Measurements from ENCODE around the gene PEX13.
"Not testable (repeated sequence)": the region's sequence is repeated elsewhere in the genome, so short reads cannot be mapped to it uniquely, and the experiment has no call there.

PEX13 gene

GRCh38 chr2:61009355-61009754, 8.2 kb upstream of the PEX13 start:
- DNase-seq = no peak

DNA sequence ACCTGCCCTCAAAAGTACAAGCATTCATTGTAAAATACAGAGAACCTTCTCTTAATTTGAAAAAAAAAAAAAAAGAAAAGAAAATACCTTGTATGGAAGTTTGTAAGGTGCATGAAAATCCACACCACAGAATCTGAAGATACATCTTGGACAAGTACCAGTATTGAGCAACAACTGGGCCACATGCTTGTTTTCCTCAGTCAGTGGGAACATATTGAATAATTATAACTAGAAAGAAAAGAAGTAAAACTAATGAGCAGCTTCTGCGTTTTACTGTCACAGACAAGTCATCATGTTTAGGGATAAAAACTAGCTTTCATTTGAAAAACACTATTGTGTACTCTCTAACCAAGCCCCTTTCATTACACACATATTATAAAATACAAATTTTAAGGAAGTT, 5.8 kb upstream of the PEX13 start:
- DNase-seq = no peak

DNA sequence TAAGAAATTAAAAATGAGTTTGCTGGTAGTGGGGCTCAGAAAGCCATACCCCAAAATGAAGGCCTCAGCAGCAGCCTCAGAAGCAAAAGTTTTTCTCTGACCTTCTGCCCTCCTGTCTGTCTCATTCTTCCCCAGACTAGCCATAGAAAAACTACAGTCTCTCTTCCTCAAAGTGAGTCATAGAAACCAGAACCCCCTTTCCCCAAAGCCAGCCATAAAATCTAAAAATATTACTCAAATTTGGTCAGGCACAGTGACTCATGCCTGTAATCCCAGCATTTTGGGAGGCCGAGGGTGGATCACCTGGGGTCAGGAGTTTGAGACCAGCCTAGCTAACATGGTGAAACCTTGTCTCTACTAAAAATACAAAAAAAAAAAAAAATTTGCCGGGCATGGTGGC, 5.2 kb upstream of the PEX13 start:
- DNase-seq = not testable (repeated sequence)

DNA sequence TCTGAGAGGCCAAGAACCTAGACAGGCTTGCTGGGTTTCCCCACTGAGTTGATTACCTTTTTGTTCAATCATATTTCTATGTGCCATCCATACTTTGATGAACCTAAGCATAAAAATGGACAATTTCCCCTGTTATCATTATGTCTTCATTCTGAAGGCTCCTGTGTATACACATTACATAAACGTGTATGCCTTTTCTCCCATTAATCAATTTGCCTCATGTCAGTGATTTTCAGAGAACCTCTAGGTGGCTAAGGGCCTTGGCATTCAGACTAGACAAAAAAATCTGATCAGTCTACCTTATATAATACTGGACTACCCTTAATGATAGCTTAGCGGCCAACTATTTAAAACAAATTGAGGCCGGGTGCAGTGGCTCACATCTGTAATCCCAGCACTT, 4.1 kb upstream of the PEX13 start:
- DNase-seq = no peak

DNA sequence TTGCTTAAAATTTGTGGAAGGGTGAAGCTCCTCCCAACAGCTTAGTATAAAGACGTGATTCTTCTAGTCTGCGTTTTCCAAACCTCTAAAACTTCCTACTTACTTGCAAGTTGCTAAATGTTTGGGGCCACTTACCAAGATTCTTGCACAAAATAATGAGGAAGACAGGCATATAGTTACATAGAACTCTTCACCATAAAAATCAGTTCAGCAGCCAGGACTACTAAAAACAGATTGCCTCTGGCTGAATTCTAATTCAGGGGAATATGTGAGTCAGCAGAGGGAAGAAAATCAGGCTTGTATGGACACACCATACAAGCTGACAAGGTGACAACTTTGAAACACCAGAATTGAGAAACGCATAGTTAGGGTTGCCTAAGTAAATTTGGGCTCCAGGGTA, 2.8 kb upstream of the PEX13 start:
- DNase-seq = no peak

DNA sequence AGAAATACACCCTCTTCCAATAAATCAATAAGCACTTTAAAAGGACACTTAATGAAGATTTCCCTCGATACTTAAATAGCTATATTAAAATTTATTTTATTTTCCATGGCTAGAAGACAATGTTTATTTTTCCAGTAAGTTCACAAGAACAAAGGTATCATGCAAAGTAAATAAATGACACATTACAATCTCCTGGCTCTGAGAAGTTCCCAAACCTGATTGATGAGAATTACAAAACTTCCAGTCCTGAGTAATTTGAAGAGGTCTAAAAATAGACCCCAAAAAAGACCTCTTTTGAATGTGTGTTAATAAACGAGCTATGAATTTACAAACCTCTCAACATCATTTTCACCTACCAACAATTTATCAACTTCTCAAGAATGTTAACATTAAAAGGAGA, 1.5 kb upstream of the PEX13 start:
- DNase-seq = no peak

- no peak for DNase-seq
Measured at GRCh38 chr2:61016392-61017002, 1.0 kb upstream of the PEX13 start.

DNA sequence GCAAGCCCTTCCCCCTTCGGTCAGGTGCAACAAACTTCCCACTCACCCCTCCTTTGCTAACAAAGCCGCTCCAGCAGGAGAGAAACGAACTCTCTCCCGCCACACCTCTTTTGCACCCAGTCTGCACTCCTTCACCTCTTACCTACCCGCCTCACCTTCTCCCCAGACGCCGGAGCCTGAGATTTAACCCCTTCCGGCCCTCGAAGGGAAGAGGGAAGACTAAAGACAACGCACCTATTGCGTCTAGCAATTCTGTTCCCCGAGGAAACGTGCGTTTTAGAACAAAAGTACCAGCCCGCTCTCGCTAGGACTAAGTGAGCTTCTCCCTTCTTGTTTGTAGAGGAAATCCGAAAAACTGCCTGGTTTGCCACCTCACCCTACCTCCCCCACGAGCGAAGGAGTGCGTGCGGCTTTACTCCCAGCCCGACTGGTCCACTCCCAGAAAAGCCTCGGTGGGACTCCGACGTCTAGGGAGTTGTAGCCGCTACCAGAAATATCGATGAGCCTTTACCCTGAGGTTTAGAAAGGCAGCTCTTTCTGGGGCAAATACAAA, 441 bp upstream of the PEX13 start:
- DNase-seq = peak; percentile 73

GRCh38 chr2:61018318-61018755, 817 bp downstream of the PEX13 start:
- DNase-seq = no peak

DNA sequence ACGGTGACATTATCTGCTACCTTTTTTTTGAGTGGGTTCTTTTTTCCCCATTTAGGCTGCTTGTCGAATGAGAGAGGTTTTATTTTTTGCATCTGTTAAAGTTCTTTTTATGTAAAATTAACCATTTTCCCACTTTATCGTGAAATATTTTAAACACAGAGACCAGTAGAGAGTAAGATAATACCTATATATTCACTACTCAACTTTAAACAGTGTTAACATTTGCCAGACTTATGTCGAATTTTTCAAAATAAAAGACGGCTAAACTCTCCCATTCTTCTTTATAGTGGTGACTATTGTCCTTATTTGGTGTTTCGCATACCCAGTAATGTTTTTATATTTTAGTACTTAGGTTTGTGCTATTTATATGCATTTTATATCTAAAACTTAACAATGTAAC, 1.3 kb downstream of the PEX13 start:
- no peak for DNase-seq

- no peak for DNase-seq
Measured at GRCh38 chr2:61021228-61021660, 3.7 kb downstream of the PEX13 start.

DNA sequence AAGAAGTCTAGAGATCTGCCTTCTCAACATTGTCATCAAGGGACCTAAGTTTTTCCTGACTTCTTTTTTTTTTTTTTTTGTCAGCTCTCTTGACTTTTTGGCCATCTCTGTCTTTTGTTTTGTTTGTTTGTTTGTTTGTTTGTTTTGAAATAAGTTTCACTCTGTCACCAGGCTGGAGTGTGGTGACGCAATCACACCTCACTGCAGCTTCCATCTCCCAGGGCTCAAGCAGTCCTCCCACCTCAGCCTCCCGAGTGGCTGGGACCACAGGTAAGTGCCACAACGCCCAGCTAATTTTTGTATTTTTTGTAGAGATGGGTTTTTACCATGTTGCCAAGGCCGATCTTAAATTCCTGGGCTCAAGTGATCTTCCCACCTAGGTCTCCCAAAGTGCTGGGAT, 6.2 kb downstream of the PEX13 start:
- no peak for DNase-seq

DNA sequence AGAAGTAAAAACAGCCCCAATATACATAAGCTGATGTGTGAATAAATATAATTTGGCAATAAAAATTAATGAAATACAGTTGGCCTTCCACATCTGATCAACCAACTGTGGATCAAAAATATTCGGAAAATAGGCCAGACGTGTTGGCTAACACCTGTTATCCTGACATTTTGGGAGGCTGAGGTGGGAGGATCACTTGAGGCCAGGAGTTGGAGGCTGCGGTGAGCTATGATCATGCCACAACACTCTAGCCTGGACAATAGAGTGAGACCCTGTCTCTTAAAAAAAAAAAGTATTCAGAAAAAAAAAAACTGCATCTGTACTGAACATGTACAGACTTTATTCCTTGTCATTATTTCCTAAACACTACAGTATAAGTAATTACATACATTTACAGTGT, 12.0 kb downstream of the PEX13 start:
- no peak for DNase-seq

DNA sequence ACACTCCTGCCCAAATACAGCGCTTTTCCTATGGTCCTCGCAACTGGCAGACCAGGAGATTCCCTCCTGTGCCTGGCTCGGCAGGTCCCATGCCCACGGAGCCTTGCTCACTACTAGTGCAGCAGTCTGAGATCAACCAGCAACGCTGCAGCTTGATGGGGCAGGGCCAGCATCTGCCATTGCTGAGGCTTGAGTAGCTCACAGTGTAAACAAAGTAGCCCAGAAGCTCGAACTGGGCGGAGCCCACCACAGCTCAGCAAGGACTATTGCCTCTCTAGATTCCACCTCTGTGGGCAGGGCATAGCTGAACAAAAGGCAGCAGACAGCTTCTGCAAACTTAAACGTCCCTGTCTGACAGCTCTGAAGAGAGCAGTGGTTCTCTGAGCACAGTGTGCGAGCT, 17.1 kb downstream of the PEX13 start:
- DNase-seq = not testable (repeated sequence)

DNA sequence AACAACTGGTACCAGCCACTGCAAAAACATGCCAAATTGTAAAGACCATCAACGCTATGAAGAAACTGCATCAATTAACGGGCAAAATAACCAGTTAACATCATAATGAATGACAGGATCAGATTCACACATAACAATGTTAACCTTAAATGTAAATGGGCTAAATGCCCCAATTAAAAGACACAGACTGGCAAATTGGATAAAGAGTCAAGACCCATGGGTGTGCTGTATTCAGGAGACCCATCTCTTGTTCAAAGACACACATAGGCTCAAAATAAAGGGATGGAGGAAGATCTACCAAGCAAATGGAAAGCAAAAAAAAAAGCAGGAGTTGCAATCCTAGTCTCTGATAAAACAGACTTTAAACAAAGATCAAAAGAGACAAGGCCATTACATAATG, 19.1 kb downstream of the PEX13 start:
- not testable (repeated sequence) for DNase-seq

GRCh38 chr2:61042807-61043206, 25.3 kb downstream of the PEX13 start:
- no peak for DNase-seq

- no peak for DNase-seq
Measured at GRCh38 chr2:61044636-61045035, 27.1 kb downstream of the PEX13 start.

- no peak for DNase-seq
Measured at GRCh38 chr2:61045226-61045625, 27.7 kb downstream of the PEX13 start.

DNA sequence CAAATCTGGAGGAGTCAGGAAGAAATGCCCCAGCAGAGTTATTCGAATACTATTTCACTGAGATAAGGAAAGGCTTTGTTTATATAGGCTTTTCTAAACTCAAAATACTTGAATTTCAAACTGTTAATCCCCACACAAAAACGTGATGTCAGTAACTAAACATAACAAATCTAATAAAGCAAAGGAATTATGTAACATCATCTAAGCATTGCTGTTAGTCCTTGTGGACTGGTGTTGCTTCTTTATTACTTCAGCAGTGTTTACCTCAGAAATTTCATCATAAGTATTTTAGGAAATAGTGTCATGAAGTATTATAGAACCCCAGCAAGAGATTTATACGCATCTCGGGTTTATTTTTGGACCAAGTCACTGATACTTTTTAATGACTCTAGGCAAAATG, 28.5 kb downstream of the PEX13 start:
- DNase-seq = no peak

- DNase-seq = no peak
Measured at GRCh38 chr2:61055557-61055956, 38.0 kb downstream of the PEX13 start.

DNA sequence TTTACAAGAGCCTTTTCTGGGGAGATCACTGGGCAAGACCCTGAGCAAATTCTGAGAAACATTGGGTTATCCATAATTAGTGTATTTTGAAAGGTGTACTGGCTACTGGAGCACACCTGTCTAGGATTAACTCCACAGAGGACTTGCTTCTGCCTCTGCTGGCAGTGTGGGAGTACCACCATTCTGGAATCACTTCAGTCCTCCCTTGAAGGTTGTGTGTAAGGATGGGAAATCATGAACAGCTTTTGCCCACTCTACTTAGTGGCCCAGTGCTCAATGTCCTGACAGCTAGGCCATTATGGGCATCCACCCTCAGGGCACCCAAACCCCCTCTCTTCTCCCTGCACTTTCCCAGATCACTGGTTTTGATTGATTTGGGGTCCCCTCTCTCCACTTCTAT, 40.0 kb downstream of the PEX13 start:
- DNase-seq = no peak

- no peak for DNase-seq
Measured at GRCh38 chr2:61059382-61059781, 41.9 kb downstream of the PEX13 start.

- peak; percentile 56 for DNase-seq
Measured at GRCh38 chr2:61065714-61066709, 48.5 kb downstream of the PEX13 start, which contains the start of gene SANBR. SANBR (plus strand) TSS chr2:61065871; CDS start chr2:61070351, 4,480 bp downstream.

DNA sequence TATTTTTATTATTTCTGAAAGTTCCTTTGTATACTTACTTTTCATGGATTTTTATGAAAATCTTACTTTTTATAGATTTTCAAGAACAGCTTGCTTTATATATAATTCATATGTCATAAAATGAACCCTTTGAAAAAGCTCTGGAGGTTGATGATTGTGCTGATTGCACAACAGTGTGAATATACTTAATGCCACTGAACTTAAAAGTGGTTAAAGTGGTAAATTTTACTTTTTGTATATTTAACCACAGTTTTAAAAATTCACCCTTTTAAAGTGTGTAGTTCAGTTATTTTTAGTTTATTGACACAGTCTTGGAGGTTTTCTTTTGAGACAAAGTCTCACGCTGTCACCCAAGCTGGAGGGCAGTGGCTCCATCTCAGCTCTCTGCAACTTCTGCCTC, 56.6 kb downstream of the PEX13 start:
- peak; percentile 10 for DNase-seq
